ENCODE data around the gene CFAP54.
A peak's percentile ranks its signal among the peaks of the same experiment; 100 is the strongest.

CFAP54 gene

GRCh38 chr12:96897421-96897820 lies 408.0 kb downstream of the CFAP54 start:
- no peak for DNase-seq

GRCh38 chr12:96901175-96901574 lies 411.8 kb downstream of the CFAP54 start:
- DNase-seq, result no peak

- DNase-seq, result no peak
These were observed 412.7 kb downstream of the CFAP54 start for GRCh38 chr12:96902076-96902475.

- no peak for DNase-seq
These were observed 417.1 kb downstream of the CFAP54 start for GRCh38 chr12:96906498-96906848.

- DNase-seq, result peak; percentile 24 to 82
These were observed 417.7 kb downstream of the CFAP54 start, which contains the start of gene NEDD1 for GRCh38 chr12:96906849-96907670. TSS of gene NEDD1 (plus strand) at chr12:96907257. CDS start at chr12:96909760, 2,503 bp downstream.

GRCh38 chr12:96907671-96908422 lies 418.5 kb downstream of the CFAP54 start:
- DNase-seq, result peak; percentile 48 to 58

- no peak for DNase-seq
These were observed 419.0 kb downstream of the CFAP54 start for GRCh38 chr12:96908423-96908675.

GRCh38 chr12:96912261-96912660 lies 422.9 kb downstream of the CFAP54 start:
- no peak for DNase-seq

- no peak for DNase-seq
These were observed 423.6 kb downstream of the CFAP54 start for GRCh38 chr12:96912943-96913342.

- DNase-seq, result no peak
These were observed 430.3 kb downstream of the CFAP54 start for GRCh38 chr12:96919510-96920210.
